IMR-90 (cell line): Measurements from ENCODE around the gene SLX4IP. TPM values are rescaled to one million over a fixed set of nuclear protein-coding genes. Genes with fewer than 3 reads are reported as not detected.

Experiments
- ATAC-seq: fragments of 200-7000 bp; cut with Tn5 transposase; 2 replicates; pipeline ENCODE4 v1.9.1; 2020; ENCODE audit warnings: low read depth, mild to moderate bottlenecking, moderate library complexity
- BruUV-seq: library from RNA; stranded (reverse); fragments of 400-500 nt; replicated peaks from 2 replicates; lab custom pipeline; 2021; lab: Mats Ljungman, UMichigan
- CTCF ChIA-PET: fragments of 300-600 bp; formaldehyde crosslinking; extraction: SDS; loops from one replicate; lab custom pipeline; 2021; ENCODE audit warnings: antibody characterized with exemption; lab: Yijun Ruan, JAX
- POLR2A ChIA-PET: fragments of 300-600 bp; sonication (Branson Sonifier 250); formaldehyde crosslinking; loops from one replicate; lab custom pipeline; 2022; ENCODE audit warnings: antibody characterized with exemption; ENCODE audit not compliant: unreplicated experiment; lab: Charles Lee
- DNase-seq: peaks from one replicate; pipeline ENCODE4 v3.0.0; 2013
- H2AFZ ChIP-seq: replicated peaks from 2 replicates; pipeline ENCODE3; 2013; ENCODE audit warnings: low read length, mild to moderate bottlenecking; ENCODE audit not compliant: poor library complexity
- H2AK5ac ChIP-seq: 2 replicates; pipeline ENCODE4 v1.6.1; 2013; ENCODE audit warnings: low read depth, low read length, inconsistent platforms
- H2AK9ac ChIP-seq: replicated peaks from 2 replicates; pipeline ENCODE3; 2013; ENCODE audit warnings: mild to moderate bottlenecking, low read depth, low read length, moderate library complexity; ENCODE audit not compliant: poor library complexity
- H2BK120ac ChIP-seq: 2 replicates; pipeline ENCODE4 v1.6.1; 2013; ENCODE audit warnings: low read depth, low read length, inconsistent platforms
- H2BK15ac ChIP-seq: 3 replicates; pipeline ENCODE4 v1.6.1; 2013; ENCODE audit warnings: low read depth, low read length, inconsistent platforms
- H2BK20ac ChIP-seq: 2 replicates; pipeline ENCODE4 v1.6.1; 2013; ENCODE audit warnings: low read depth, mild to moderate bottlenecking, inconsistent platforms, low read length, moderate library complexity
- H2BK5ac ChIP-seq: 2 replicates; pipeline ENCODE4 v1.6.1; 2013; ENCODE audit warnings: mild to moderate bottlenecking, low read depth, low read length, inconsistent platforms; ENCODE audit not compliant: poor library complexity, severe bottlenecking
- H3K14ac ChIP-seq: replicated peaks from 2 replicates; pipeline ENCODE4 v1.6.1; 2013; ENCODE audit warnings: low read depth, low read length, inconsistent platforms
- H3K18ac ChIP-seq: 2 replicates; pipeline ENCODE4 v1.6.1; 2013; ENCODE audit warnings: low read depth, low read length, control low read depth
- H3K23ac ChIP-seq: 2 replicates; pipeline ENCODE4 v1.6.1; 2013; ENCODE audit warnings: low read depth, low read length, inconsistent platforms
- H3K27ac ChIP-seq: 2 replicates; pipeline ENCODE4 v1.5.1; 2013; ENCODE audit warnings: mild to moderate bottlenecking, control low read depth, low read length; ENCODE audit not compliant: insufficient read depth
- H3K27me3 ChIP-seq: 2 replicates; pipeline ENCODE4 v1.6.1; 2013; ENCODE audit warnings: low read length; ENCODE audit not compliant: control insufficient read depth, insufficient read depth
- H3K36me3 ChIP-seq: 2 replicates; pipeline ENCODE4 v1.6.1; 2013; ENCODE audit warnings: low read length, mixed read lengths; ENCODE audit not compliant: control insufficient read depth, insufficient read depth
- H3K4ac ChIP-seq: 2 replicates; pipeline ENCODE4 v1.6.1; 2013; ENCODE audit warnings: low read depth, low read length, inconsistent platforms
- H3K4me1 ChIP-seq: 2 replicates; pipeline ENCODE4 v1.6.1; 2013; ENCODE audit warnings: low read length, mixed read lengths; ENCODE audit not compliant: control insufficient read depth, insufficient read depth
- H3K4me2 ChIP-seq: 2 replicates; pipeline ENCODE4 v1.6.1; 2013; ENCODE audit warnings: low read depth, mild to moderate bottlenecking, control low read depth, low read length, moderate library complexity
- H3K4me3 ChIP-seq: 2 replicates; pipeline ENCODE4 v1.5.1; 2013; ENCODE audit warnings: low read depth, mild to moderate bottlenecking, control low read depth, low read length, moderate library complexity; ENCODE audit not compliant: insufficient read depth
- H3K56ac ChIP-seq: 2 replicates; pipeline ENCODE4 v1.6.1; 2013; ENCODE audit warnings: low read length, inconsistent platforms; ENCODE audit not compliant: insufficient read depth; ENCODE audit errors: extremely low read depth
- H3K79me1 ChIP-seq, 2 experiments: 2 replicates each; pipeline ENCODE4 v1.6.1; 2013; ENCODE audit warnings: low read length in 2 of 2, inconsistent platforms in 1 of 2, low read depth in 1 of 2
- H3K9ac ChIP-seq: 2 replicates; pipeline ENCODE4 v1.6.1; 2013; ENCODE audit warnings: low read depth, low read length, control low read depth
- H3K9me1 ChIP-seq: 2 replicates; pipeline ENCODE4 v1.6.1; 2013; ENCODE audit warnings: low read length, inconsistent platforms; ENCODE audit not compliant: insufficient read depth
- H3K9me3 ChIP-seq: 2 replicates; pipeline ENCODE4 v1.6.1; 2013; ENCODE audit warnings: low read length; ENCODE audit not compliant: control insufficient read depth, insufficient read depth
- H4K20me1 ChIP-seq: 2 replicates; pipeline ENCODE4 v1.6.1; 2013; ENCODE audit warnings: low read length, inconsistent platforms; ENCODE audit not compliant: insufficient read depth
- H4K5ac ChIP-seq: 2 replicates; pipeline ENCODE4 v1.6.1; 2013; ENCODE audit warnings: mild to moderate bottlenecking, low read depth, low read length, control low read depth
- H4K8ac ChIP-seq, 2 experiments: 2 replicates each; pipeline ENCODE4 v1.6.1; 2013; ENCODE audit warnings: low read depth in 2 of 2, low read length in 2 of 2, control low read depth in 1 of 2, inconsistent platforms in 1 of 2
- H4K91ac ChIP-seq: 2 replicates; pipeline ENCODE4 v1.6.1; 2013; ENCODE audit warnings: low read depth, low read length, inconsistent platforms; ENCODE audit not compliant: insufficient read depth
- BHLHE40 ChIP-seq: fragments of 150-350 bp; IDR thresholded peaks from 2 replicates; pipeline ENCODE4 v1.6.1; 2016; ENCODE audit warnings: mild to moderate bottlenecking, low read depth, low read length
- CEBPB ChIP-seq: IDR thresholded peaks from 2 replicates; pipeline ENCODE4 v1.6.1; 2012; ENCODE audit warnings: low read depth, low read length, improper control_type of control experiment
- CTCF ChIP-seq: conservative IDR thresholded peaks from 2 replicates; pipeline ENCODE4 v1.5.1; 2012; ENCODE audit warnings: mild to moderate bottlenecking, low read depth, low read length, improper control_type of control experiment
- FOS ChIP-seq: fragments of 150-350 bp; IDR thresholded peaks from 2 replicates; pipeline ENCODE4 v1.6.1; 2016; ENCODE audit warnings: low read depth, low read length
- MAZ ChIP-seq: IDR thresholded peaks from 2 replicates; pipeline ENCODE4 v1.6.1; 2012; ENCODE audit warnings: low read depth, mild to moderate bottlenecking, low read length, improper control_type of control experiment, moderate library complexity, borderline replicate concordance
- MXI1 ChIP-seq: IDR thresholded peaks from 2 replicates; pipeline ENCODE4 v1.6.1; 2012; ENCODE audit warnings: low read depth, mild to moderate bottlenecking, low read length, moderate library complexity, borderline replicate concordance
- NFE2L2 ChIP-seq: fragments of 150-350 bp; IDR thresholded peaks from 2 replicates; pipeline ENCODE4 v1.6.1; 2016; ENCODE audit warnings: low read depth, mild to moderate bottlenecking, low read length
- POLR2A ChIP-seq: IDR thresholded peaks from 2 replicates; pipeline ENCODE4 v1.6.1; 2012; ENCODE audit warnings: mild to moderate bottlenecking, low read depth, low read length
- RAD21 ChIP-seq: IDR thresholded peaks from 2 replicates; pipeline ENCODE4 v1.6.1; 2012; ENCODE audit warnings: low read length, improper control_type of control experiment
- RFX5 ChIP-seq: IDR thresholded peaks from 2 replicates; pipeline ENCODE4 v1.8.0; 2012; ENCODE audit warnings: low read depth, mild to moderate bottlenecking, low read length, moderate library complexity
- SMC3 ChIP-seq: fragments of 150-350 bp; IDR thresholded peaks from 2 replicates; pipeline ENCODE4 v1.6.1; 2016; ENCODE audit warnings: low read depth, mild to moderate bottlenecking, antibody characterized with exemption, low read length, moderate library complexity
- WGBS, 2 experiments: methylation state at CpG; one replicate each; pipeline versions ENCODE4 v1.1.5 to v1.1.7; 2013; ENCODE audit warnings: missing lambda C conversion rate in 2 of 2; ENCODE audit not compliant: insufficient read length in 1 of 2; ENCODE audit errors: extremely low coverage in 2 of 2; 5-methylcytosine and 5-hydroxymethylcytosine counted together
- dilution Hi-C: fragments of 300-500 bp; cut with HindIII; formaldehyde crosslinking; loops from one replicate; pipeline ENCODE4 v1.14.3; 2018; ENCODE audit warnings: low sequenced_read_pairs; ENCODE audit not compliant: unreplicated experiment
- in situ Hi-C: fragments of 300-500 bp; cut with MboI; formaldehyde crosslinking; loops from 3 replicates; pipeline ENCODE4 v1.14.3; 2019; ENCODE audit warnings: low sequenced_read_pairs, inconsistent platforms, mixed read lengths
- intact Hi-C: fragments of 100-400 bp; cut with micrococcal nuclease; formaldehyde crosslinking; loops from 2 replicates; pipeline ENCODE4 v1.10.0; 2022
- polyA plus RNA-seq, 3 experiments: library from polyadenylated mRNA; depleted of rRNA; stranded (reverse); fragments of >200 nt; gene quantifications; 2 replicates each; pipeline ENCODE4 v1.2.3, GENCODE V29; 2012; ENCODE audit warnings: low replicate concordance in 1 of 3
- total RNA-seq: library from RNA; depleted of rRNA; stranded (reverse); fragments of >200 nt; gene quantifications from 2 replicates; pipeline ENCODE4 v1.2.3, GENCODE V29; 2012

The SLX4IP gene
- total and polyA plus RNA-seq, 2 of the 4 experiments (the other 2 are of a cell fraction): 1.3 to 5.9 TPM

DNA sequence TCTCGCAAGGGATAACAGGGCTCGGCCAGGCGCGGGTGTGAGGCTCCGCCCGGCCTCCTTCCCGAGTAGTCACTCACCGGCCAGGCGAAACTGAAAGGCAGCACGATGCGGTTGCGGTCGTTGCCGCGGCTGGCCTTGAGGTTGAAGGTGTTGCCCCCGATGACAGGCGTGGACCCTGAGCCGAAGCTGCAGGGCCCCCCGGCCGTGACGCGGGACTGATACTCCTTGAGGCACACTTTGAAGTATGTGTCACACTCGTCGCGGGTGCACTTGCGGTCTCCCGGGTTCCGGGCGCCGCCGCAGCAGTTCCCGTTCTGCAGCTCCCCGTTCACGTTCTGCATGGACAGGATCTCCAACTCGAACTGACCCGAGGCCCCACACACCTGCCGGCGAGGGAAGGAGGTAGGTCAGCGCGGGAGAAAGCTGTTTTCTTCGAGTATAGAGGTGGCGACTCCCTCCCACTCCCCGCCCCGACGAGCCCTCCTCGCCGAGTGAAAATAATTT is 237.6 kb downstream of the SLX4IP start:
- Histone ChIP-seq H2BK20ac (peak overlapping the region; percentile 45), H2BK120ac (peak overlapping the region; percentile 77), H4K5ac (peak overlapping the region; percentile 26), H2AFZ (peak overlapping the region; percentile 92), H3K4me1 (peaks cover 8% of the 10 kb centered on the region), H3K18ac (peak overlapping the region; percentile 62), H3K4ac (peak overlapping the region; percentile 82), H2BK5ac (peak overlapping the region; percentile 79), H3K27me3 (no peaks in the 10 kb centered on the region), H2AK5ac (peak overlapping the region; percentile 77), H3K4me3 (peak overlapping the region; percentile 93), H4K20me1 (peaks cover 12% of the 10 kb centered on the region), H3K79me1 (peaks cover 17 to 52% of the 10 kb centered on the region in 2 experiments), H2AK9ac (peak overlapping the region; percentile 70), H4K8ac (peak overlapping the region; percentile 52 to 77; a peak in 3 of 4 replicates), H4K91ac (peak overlapping the region; percentile 68), H3K36me3 (peaks cover 15% of the 10 kb centered on the region), H3K56ac (peak overlapping the region; percentile 86; the same call in 1 of the 2 replicates), H3K9ac (peak overlapping the region; percentile 96), H3K9me1 (peaks cover 9% of the 10 kb centered on the region; the same call in 1 of the 2 replicates), H2BK15ac (peak overlapping the region; percentile 71; the same call in 2 of the 3 replicates), H3K9me3 (no peaks in the 10 kb centered on the region), H3K23ac (peak overlapping the region; percentile 95), H3K14ac (peak overlapping the region; percentile 79), H3K4me2 (peak overlapping the region; percentile 75), H3K27ac (peak overlapping the region; percentile 92)
- POLR2A ChIA-PET: no interaction called here
- BruUV-seq: no TSS peak
- in situ Hi-C loops: loop anchor here (10.0 kb wide), 1 partner anchor 872 kb away; no protein-coding TSS in a partner anchor
- TF ChIP-seq BHLHE40 (0 out of 2 replicates have a peak, but pooled peaks have one; percentile 23), NFE2L2 (no peak), SMC3 (peak; percentile 22; the same call in 1 of the 2 replicates), RFX5 (no peak), POLR2A (no peak), MXI1 (peak; percentile 13; the same call in 1 of the 2 replicates), MAZ (no peak), RAD21 (peak; percentile 12; the same call in 1 of the 2 replicates), FOS (no peak), CTCF (no peak), CEBPB (no peak)
- ATAC-seq: no peak
- 10% methylated on average over 2 of the region's 47 CpGs; no CpG with 5 or more reads in 1 of the 2 experiments for WGBS, 2 experiments
- intact Hi-C loops: loop anchor here (5.0 to 10.0 kb wide), 8 partner anchors 175 to 782 kb away; no protein-coding TSS in a partner anchor
- dilution Hi-C loops: loop anchor here (25.0 kb wide), 1 partner anchor 865 kb away; no protein-coding TSS in a partner anchor
- DNase-seq: peak; percentile 67
- CTCF ChIA-PET: no interaction called here
